OCI-LY7 (cell line): Measurements from ENCODE around the gene LRP2. TPM values are rescaled to one million over a fixed set of nuclear protein-coding genes. Genes with fewer than 3 reads are reported as not detected.

Experiments
- BruUV-seq: library from RNA; stranded (reverse); fragments of 400-500 nt; replicated peaks from 2 replicates; lab custom pipeline; 2021; lab: Mats Ljungman, UMichigan
- CTCF ChIA-PET: fragments of 300-600 bp; sonication (Branson Sonifier 250); formaldehyde crosslinking; loops from one replicate; lab custom pipeline; 2022; ENCODE audit warnings: antibody characterized with exemption; ENCODE audit not compliant: unreplicated experiment; lab: Charles Lee
- POLR2A ChIA-PET: fragments of 300-600 bp; sonication (Branson Sonifier 250); formaldehyde crosslinking; loops from one replicate; lab custom pipeline; 2022; ENCODE audit warnings: antibody characterized with exemption; lab: Charles Lee
- DNase-seq: peaks from one replicate; pipeline ENCODE4 v3.0.0-alpha.2; 2015; ENCODE audit warnings: low spot score
- H2AFZ ChIP-seq: fragments of 200-600 bp; sonication (generic), shearing (Covaris generic); 2 replicates; pipeline ENCODE4 v1.6.1; 2014; ENCODE audit warnings: mild to moderate bottlenecking, antibody characterized with exemption, low read length, moderate library complexity
- H3K27ac ChIP-seq: fragments of 200-600 bp; sonication (generic); 2 replicates; pipeline ENCODE4 v1.5.1; 2014; ENCODE audit warnings: mixed run types, low read depth, mild to moderate bottlenecking, moderate library complexity, low read length, inconsistent platforms; ENCODE audit not compliant: poor library complexity, severe bottlenecking
- H3K36me3 ChIP-seq: fragments of 200-600 bp; sonication (generic); 2 replicates; pipeline ENCODE4 v1.6.1; 2014; ENCODE audit warnings: mild to moderate bottlenecking, antibody characterized with exemption, low read length, moderate library complexity, mixed read lengths; ENCODE audit not compliant: insufficient read depth
- H3K4me1 ChIP-seq: fragments of 200-600 bp; sonication (generic); 2 replicates; pipeline ENCODE4 v1.5.1; 2014; ENCODE audit warnings: mild to moderate bottlenecking, low read length; ENCODE audit not compliant: insufficient read depth, poor library complexity, severe bottlenecking
- H3K4me2 ChIP-seq: fragments of 200-600 bp; sonication (generic); 2 replicates; pipeline ENCODE4 v1.6.1; 2014; ENCODE audit warnings: mild to moderate bottlenecking, low read length
- H3K4me3 ChIP-seq: fragments of 200-600 bp; sonication (generic); 2 replicates; pipeline ENCODE4 v1.5.1; 2014; ENCODE audit warnings: mild to moderate bottlenecking, low read depth, low read length; ENCODE audit not compliant: poor library complexity, severe bottlenecking
- H3K79me2 ChIP-seq: fragments of 200-600 bp; sonication (generic); 2 replicates; pipeline ENCODE4 v1.6.1; 2016; ENCODE audit warnings: low read depth, mild to moderate bottlenecking, low read length, moderate library complexity, mixed read lengths; ENCODE audit not compliant: insufficient read depth
- H3K9me2 ChIP-seq: fragments of 200-600 bp; sonication (generic); 2 replicates; pipeline ENCODE4 v1.6.1; 2016; ENCODE audit warnings: mild to moderate bottlenecking, low read length, mixed read lengths; ENCODE audit not compliant: insufficient read depth
- H3K9me3 ChIP-seq: fragments of 200-600 bp; sonication (generic); 2 replicates; pipeline ENCODE4 v1.6.1; 2014; ENCODE audit warnings: mild to moderate bottlenecking, mixed run types, low read length, mixed read lengths
- H4K20me1 ChIP-seq: fragments of 200-600 bp; sonication (generic); 2 replicates; pipeline ENCODE4 v1.6.1; 2014; ENCODE audit warnings: mild to moderate bottlenecking, antibody characterized with exemption, low read length, moderate library complexity, mixed read lengths; ENCODE audit not compliant: insufficient read depth
- EZH2phosphoT487 ChIP-seq: fragments of 200-600 bp; sonication (generic); IDR thresholded peaks from 2 replicates; pipeline ENCODE4 v1.6.1; 2018; ENCODE audit warnings: low read depth, borderline replicate concordance, mild to moderate bottlenecking, mixed run types, antibody characterized with exemption, low read length, moderate library complexity, mixed read lengths
- intact Hi-C: fragments of 100-400 bp; cut with micrococcal nuclease; formaldehyde crosslinking; loops from one replicate; pipeline ENCODE4 v1.10.0; 2022; ENCODE audit not compliant: unreplicated experiment
- total RNA-seq, 2 experiments: library from RNA; depleted of rRNA in 1 of 2; stranded (reverse); fragments of >200 nt in 1 of 2; shearing (Covaris generic) in 1 of 2; gene quantifications; 2 replicates each; pipeline ENCODE4 v1.2.3, GENCODE V29; 2014 to 2022
- TF ChIP-seq, protein P1 (sequence below): fragments of 200-600 bp; sonication (generic); conservative IDR thresholded peaks from 2 replicates; pipeline ENCODE4 v1.5.1; 2014; ENCODE audit warnings: mild to moderate bottlenecking, antibody characterized with exemption, low read length, moderate library complexity, mixed read lengths

The LRP2 gene
- total RNA-seq, 2 experiments from 2014 or later: 0.89 TPM; not detected in 1

DNA sequence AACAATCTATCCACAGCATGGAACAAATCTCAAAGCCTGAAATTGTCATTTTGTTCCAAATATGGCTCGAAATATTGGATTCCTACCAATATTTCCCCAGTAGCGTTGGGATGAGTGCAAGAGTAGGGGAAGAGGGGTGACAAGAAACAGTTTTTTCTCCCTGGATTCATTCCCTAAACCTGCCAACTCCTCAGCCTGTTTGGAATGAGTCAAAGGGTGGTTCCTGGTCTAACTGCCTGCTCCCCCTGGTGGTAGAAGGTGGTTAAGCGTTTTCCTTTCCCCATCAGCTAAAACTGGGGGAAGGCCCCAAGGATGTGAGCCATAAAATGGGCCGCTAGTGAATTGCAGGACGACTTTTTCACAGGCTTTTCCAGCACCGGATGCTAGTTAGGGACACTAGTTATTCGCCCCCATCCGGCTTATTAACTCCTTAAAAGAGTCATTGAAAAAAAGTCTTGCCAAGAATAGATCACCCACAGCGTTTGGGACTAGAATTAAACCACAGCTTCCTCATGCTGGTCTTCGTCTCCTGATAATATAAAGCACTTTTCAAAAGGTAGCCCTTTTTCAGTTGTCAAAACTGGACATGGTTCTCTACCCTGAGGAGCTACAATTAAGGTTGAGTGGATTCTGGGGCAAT lies 220.5 kb downstream of the LRP2 start:
- no peaks in the 10 kb centered on the region for H3K36me3 ChIP-seq
- BruUV-seq: no TSS peak
- H3K4me2 ChIP-seq: no peak overlapping the region
- peak; percentile 51 for DNase-seq
- H3K4me3 ChIP-seq: no peak overlapping the region
- no peaks in the 10 kb centered on the region for H3K9me2 ChIP-seq
- H3K9me3 ChIP-seq: no peaks in the 10 kb centered on the region
- ChIA-PET CTCF (interaction anchor here (0.6 to 1.3 kb wide), 5 partner anchors 10 to 104 kb away, joined by 3 to 6 read pairs (median 4); no protein-coding TSS in a partner anchor), POLR2A (interaction anchor here (1.3 to 4.4 kb wide), 3 partner anchors 10 to 28 kb away, joined by 4 to 23 read pairs (median 4); no protein-coding TSS in a partner anchor)
- H4K20me1 ChIP-seq: no peaks in the 10 kb centered on the region
- intact Hi-C loops: loop anchor here (2.0 kb wide), 2 partner anchors 33 to 181 kb away; no protein-coding TSS in a partner anchor
- no peak overlapping the region for H3K27ac ChIP-seq
- H3K79me2 ChIP-seq: no peaks in the 10 kb centered on the region
- peaks cover 13% of the 10 kb centered on the region for H3K4me1 ChIP-seq
- no peak overlapping the region for H2AFZ ChIP-seq
- TF ChIP-seq, protein P1, sequence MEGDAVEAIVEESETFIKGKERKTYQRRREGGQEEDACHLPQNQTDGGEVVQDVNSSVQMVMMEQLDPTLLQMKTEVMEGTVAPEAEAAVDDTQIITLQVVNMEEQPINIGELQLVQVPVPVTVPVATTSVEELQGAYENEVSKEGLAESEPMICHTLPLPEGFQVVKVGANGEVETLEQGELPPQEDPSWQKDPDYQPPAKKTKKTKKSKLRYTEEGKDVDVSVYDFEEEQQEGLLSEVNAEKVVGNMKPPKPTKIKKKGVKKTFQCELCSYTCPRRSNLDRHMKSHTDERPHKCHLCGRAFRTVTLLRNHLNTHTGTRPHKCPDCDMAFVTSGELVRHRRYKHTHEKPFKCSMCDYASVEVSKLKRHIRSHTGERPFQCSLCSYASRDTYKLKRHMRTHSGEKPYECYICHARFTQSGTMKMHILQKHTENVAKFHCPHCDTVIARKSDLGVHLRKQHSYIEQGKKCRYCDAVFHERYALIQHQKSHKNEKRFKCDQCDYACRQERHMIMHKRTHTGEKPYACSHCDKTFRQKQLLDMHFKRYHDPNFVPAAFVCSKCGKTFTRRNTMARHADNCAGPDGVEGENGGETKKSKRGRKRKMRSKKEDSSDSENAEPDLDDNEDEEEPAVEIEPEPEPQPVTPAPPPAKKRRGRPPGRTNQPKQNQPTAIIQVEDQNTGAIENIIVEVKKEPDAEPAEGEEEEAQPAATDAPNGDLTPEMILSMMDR: peak; percentile 89
- no peak for TF ChIP-seq EZH2phosphoT487

DNA sequence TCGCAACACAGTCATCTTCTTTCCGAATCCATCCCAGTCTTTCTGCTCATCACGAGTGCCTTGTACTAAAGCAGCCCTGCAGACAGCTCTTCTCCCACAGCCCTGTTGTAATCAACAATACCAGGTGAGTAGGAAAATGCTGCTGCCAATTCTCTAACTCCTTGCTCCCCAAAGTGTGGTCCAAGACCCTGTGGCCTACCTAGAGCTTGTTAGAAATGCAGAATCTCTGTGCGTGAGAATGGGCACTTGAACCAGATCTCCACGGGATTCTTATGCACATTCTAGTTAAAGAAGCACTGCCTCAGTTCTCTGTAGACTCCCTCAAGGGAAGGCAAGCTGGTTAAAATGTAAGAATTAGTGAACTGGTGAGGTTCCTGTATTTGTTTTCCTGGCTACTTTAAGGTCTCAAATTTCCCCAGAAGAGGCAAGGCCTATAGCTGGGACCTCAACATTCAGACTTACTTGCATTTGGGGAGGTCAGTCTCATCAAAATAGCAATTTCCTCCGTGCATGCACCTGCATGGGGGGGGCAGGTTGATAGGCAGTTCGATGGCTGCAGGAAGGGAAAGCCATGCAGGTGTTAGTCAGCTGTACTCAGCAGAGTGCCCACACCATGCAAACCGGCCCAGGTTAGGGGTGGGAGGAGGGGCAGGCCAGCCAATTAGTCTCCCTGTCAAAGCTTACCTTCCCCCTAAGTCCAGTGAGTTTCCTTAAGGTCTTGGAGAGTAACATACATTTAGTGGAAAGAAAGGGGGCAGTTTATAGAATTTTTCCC lies 222.2 kb downstream of the LRP2 start:
- ChIA-PET CTCF (interaction anchor here (1.2 kb wide), 1 partner anchor 9 kb away, joined by 4 read pairs; no protein-coding TSS in a partner anchor), POLR2A (interaction anchor here (0.7 to 2.1 kb wide), 10 partner anchors 8 to 176 kb away, joined by 3 to 7 read pairs (median 4); no protein-coding TSS in a partner anchor)
- TF ChIP-seq, protein P1: no peak
- TF ChIP-seq EZH2phosphoT487: no peak
- no TSS peak for BruUV-seq
- Histone ChIP-seq H3K79me2 (no peaks in the 10 kb centered on the region), H3K9me2 (no peaks in the 10 kb centered on the region), H3K4me1 (peaks cover 13% of the 10 kb centered on the region), H3K4me2 (peak overlapping the region; percentile 19), H4K20me1 (no peaks in the 10 kb centered on the region), H3K9me3 (no peaks in the 10 kb centered on the region), H3K27ac (no peak overlapping the region), H3K36me3 (no peaks in the 10 kb centered on the region), H2AFZ (0 out of 2 replicates have a peak overlapping the region, but pooled peaks have one; percentile 3), H3K4me3 (no peak overlapping the region)
- intact Hi-C loops: loop anchor here (2.0 kb wide), 2 partner anchors 31 to 179 kb away; no protein-coding TSS in a partner anchor
- DNase-seq: peak; percentile 47
